K562 (cell line): ENCODE results near the gene KLHL28. TPM values are rescaled to one million over a fixed set of nuclear protein-coding genes. Genes with fewer than 3 reads are reported as not detected.

ENCODE experiments used
- CXXC5 ChIP-seq: fragments of 250-450 bp; sonication (Bioruptor Pico); IDR thresholded peaks from 2 replicates; pipeline ENCODE4 v1.8.0; 2022; ENCODE audit warnings: inconsistent platforms, mild to moderate bottlenecking, moderate library complexity
- E2F6 ChIP-seq, 2 experiments: IDR thresholded peaks; 2 replicates each; pipeline ENCODE4 v1.6.1; 2011; ENCODE audit warnings: borderline replicate concordance in 1 of 2, control low read depth in 1 of 2, low read depth in 1 of 2, low read length in 1 of 2, mild to moderate bottlenecking in 1 of 2, mixed read lengths in 1 of 2, moderate library complexity in 1 of 2; ENCODE audit not compliant: insufficient read depth in 1 of 2, insufficient read length in 1 of 2, poor library complexity in 1 of 2, severe bottlenecking in 1 of 2; ENCODE audit errors: extremely low read depth in 1 of 2
- ELF1 ChIP-seq: fragments of 200-800 bp; sonication (Bioruptor generic); IDR thresholded peaks from 2 replicates; pipeline ENCODE4 v1.6.1; 2016; ENCODE audit warnings: missing genetic modification characterization, missing compliant biosample characterization
- ELF2 ChIP-seq: fragments of 250-450 bp; sonication (Bioruptor Pico); IDR thresholded peaks from 2 replicates; pipeline ENCODE4 v1.5.0; 2021; ENCODE audit warnings: mild to moderate bottlenecking
- ESRRB ChIP-seq: fragments of 250-450 bp; sonication (Bioruptor Pico); IDR thresholded peaks from 2 replicates; pipeline ENCODE4 v1.5.0; 2020; ENCODE audit warnings: mild to moderate bottlenecking, moderate library complexity, borderline replicate concordance
- GATAD2B ChIP-seq: fragments of 450-650 bp; IDR thresholded peaks from 2 replicates; pipeline ENCODE4 v1.6.1; 2017; ENCODE audit warnings: mild to moderate bottlenecking, borderline replicate concordance
- GMEB1 ChIP-seq: fragments of 250-450 bp; sonication (Bioruptor Pico); IDR thresholded peaks from 2 replicates; pipeline ENCODE4 v1.4.0; 2020; ENCODE audit warnings: mild to moderate bottlenecking
- MAZ ChIP-seq, 2 experiments: fragments of 450-650 bp in 1 of 2; sonication (generic) in 1 of 2; formaldehyde crosslinking; IDR thresholded peaks in 1 of 2; conservative IDR thresholded peaks in 1 of 2; 2 replicates each; pipeline versions ENCODE4 v1.4.0 to v1.5.0; 2020; ENCODE audit warnings: mild to moderate bottlenecking in 1 of 2, missing genetic modification reagents in 1 of 2
- NONO ChIP-seq, 2 experiments: fragments of 200-400 bp in 1 of 2; fragments of 450-650 bp in 1 of 2; formaldehyde crosslinking in 1 of 2; IDR thresholded peaks; 2 replicates each; pipeline ENCODE4 v1.6.1; 2017; ENCODE audit warnings: low read depth in 2 of 2, mild to moderate bottlenecking in 2 of 2, moderate library complexity in 2 of 2, low read length in 1 of 2
- NRF1 ChIP-seq, 2 experiments: fragments of 450-650 bp; IDR thresholded peaks in 1 of 2; conservative IDR thresholded peaks in 1 of 2; 2 replicates each; pipeline ENCODE4 v1.6.1; 2014; ENCODE audit warnings: mild to moderate bottlenecking in 2 of 2
- PHF20 ChIP-seq: fragments of 450-650 bp; IDR thresholded peaks from 2 replicates; pipeline ENCODE4 v1.6.1; 2018; ENCODE audit not compliant: partially characterized antibody
- PHF8 ChIP-seq: fragments of 200-600 bp; sonication (generic); IDR thresholded peaks from 2 replicates; pipeline ENCODE4 v1.6.1; 2012; ENCODE audit warnings: mixed run types, mild to moderate bottlenecking, inconsistent platforms, low read length, moderate library complexity, borderline replicate concordance
- PKNOX1 ChIP-seq: fragments of 450-650 bp; IDR thresholded peaks from 2 replicates; pipeline ENCODE4 v1.6.1; 2016
- SIN3A ChIP-seq, 2 experiments: fragments of 150-350 bp in 1 of 2; IDR thresholded peaks; 2 replicates each; pipeline ENCODE4 v1.6.1; 2011 to 2016; ENCODE audit warnings: borderline replicate concordance in 2 of 2, low read depth in 2 of 2, low read length in 2 of 2, mild to moderate bottlenecking in 2 of 2, moderate library complexity in 2 of 2; ENCODE audit not compliant: control insufficient read depth in 1 of 2
- UBTF ChIP-seq, 2 experiments: IDR thresholded peaks; 2 replicates each; pipeline ENCODE4 v1.6.1; 2012; ENCODE audit warnings: improper control_type of control experiment in 2 of 2, low read depth in 2 of 2, low read length in 2 of 2, borderline replicate concordance in 1 of 2
- ZBTB2 ChIP-seq: fragments of 450-650 bp; IDR thresholded peaks from 2 replicates; pipeline ENCODE4 v1.6.1; 2016; ENCODE audit warnings: antibody characterized with exemption
- polyA plus RNA-seq, 8 experiments: library from polyadenylated mRNA; depleted of rRNA in 4 of 8; stranded (reverse) in 5 of 8; unstranded in 3 of 8; fragments of >200 nt; fragmentation: Nextera tagmentation in 2 of 8; fragmentation: Illumina TruSeq in 1 of 8; extraction: Ambion mirVana in 2 of 8; extraction: Trizol in 1 of 8; gene quantifications; 2 replicates each; pipeline versions ENCODE4 v1.2.1 to v1.2.3, GENCODE V29; 2011 to 2014; ENCODE audit warnings: inconsistent platforms in 1 of 8, missing spikeins in 1 of 8
- total RNA-seq, 7 experiments: library from RNA; depleted of rRNA in 6 of 7; stranded (reverse); fragments of >200 nt in 6 of 7; fragmentation: Illumina TruSeq in 2 of 7; extraction: Trizol in 2 of 7; gene quantifications; 2 replicates each; pipeline versions ENCODE4 v1.2.1 to v1.2.3, GENCODE V29; 2011 to 2021; ENCODE audit warnings: low replicate concordance in 1 of 7

KLHL28 gene
- total and polyA plus RNA-seq, 9 of the 15 experiments (the other 6 are each of a cell fraction or from before 2014, with no cell fraction given) = 1.1 to 7.5 (median 4.7) TPM

GRCh38 chr14:44897041-44897844 lies 64.5 kb downstream of the KLHL28 start (continued):
- TF ChIP-seq ZBTB2 (0 out of 2 replicates have a peak, but pooled peaks have one; percentile 51), SIN3A (IDR thresholded peaks at IDR 0.05; ENCODE audit: borderline replicate concordance in 2 of 2, control insufficient read depth in 1 of 2, low read depth in 2 of 2, low read length in 2 of 2) (peak in 1 of 2 experiments; percentile 44; a peak in 1 of 4 replicates), PHF20 (peak; percentile 27), CXXC5 (CRISPR knock-in tag) (peak; percentile 59; the same call in 1 of the 2 replicates), GATAD2B (0 out of 2 replicates have a peak, but pooled peaks have one; percentile 51), PKNOX1 (peak; percentile 64), PHF8 (peak; percentile 63), NRF1 (conservative IDR thresholded peaks at IDR 0.05 in 1 of 2, IDR thresholded peaks at IDR 0.05 in 1 of 2) (peak; percentile 90 to 92), NONO (IDR thresholded peaks at IDR 0.05; ENCODE audit: low read depth in 2 of 2, low read length in 1 of 2) (0 out of 4 replicates have a peak, but pooled peaks of 1 of the 2 experiments have one; percentile 40), UBTF (IDR thresholded peaks at IDR 0.05; ENCODE audit: borderline replicate concordance in 1 of 2, low read depth in 2 of 2, low read length in 2 of 2) (0 out of 4 replicates have a peak, but pooled peaks of 1 of the 2 experiments have one; percentile 18), ESRRB (CRISPR knock-in tag) (no peak), ELF2 (CRISPR knock-in tag) (no peak), MAZ (CRISPR knock-in tag; conservative IDR thresholded peaks at IDR 0.05 in 1 of 2, IDR thresholded peaks at IDR 0.05 in 1 of 2) (peak in 1 of 2 experiments; percentile 40; a peak in 3 of 4 replicates), E2F6 (IDR thresholded peaks at IDR 0.05; ENCODE audit: borderline replicate concordance in 1 of 2, extremely low read depth in 1 of 2, insufficient read depth in 1 of 2, insufficient read length in 1 of 2, low read depth in 1 of 2, low read length in 1 of 2, poor library complexity in 1 of 2, severe bottlenecking in 1 of 2) (peak in 1 of 2 experiments; percentile 5), GMEB1 (CRISPR knock-in tag) (0 out of 2 replicates have a peak, but pooled peaks have one; percentile 20), ELF1 (tag) (peak; percentile 78)
